HG02973 (cell line): ENCODE measurements around the gene ITGAE.

ENCODE experiments used
- ATAC-seq: cut with Tn5 transposase; IDR thresholded peaks from one replicate; pipeline ENCODE4 v1.9.1; 2021; ENCODE audit warnings: moderate library complexity; ENCODE audit not compliant: unreplicated experiment

Gene ITGAE

GRCh38 chr17:3762922-3763776, 37.8 kb downstream of the ITGAE start:
- ATAC-seq = peak; percentile 56

- no peak for ATAC-seq
Observed at GRCh38 chr17:3761918-3762380, 39.0 kb downstream of the ITGAE start.

- ATAC-seq = no peak
Observed at GRCh38 chr17:3761036-3761917, 39.7 kb downstream of the ITGAE start.

GRCh38 chr17:3759597-3760216, 41.3 kb downstream of the ITGAE start:
- ATAC-seq = no peak

GRCh38 chr17:3755335-3756030, 45.5 kb downstream of the ITGAE start:
- ATAC-seq = no peak

- no peak for ATAC-seq
Observed at GRCh38 chr17:3754458-3755334, 46.3 kb downstream of the ITGAE start.

- no peak for ATAC-seq
Observed at GRCh38 chr17:3754066-3754457, 46.9 kb downstream of the ITGAE start.

GRCh38 chr17:3753624-3754023, 47.4 kb downstream of the ITGAE start:
- ATAC-seq = no peak

GRCh38 chr17:3751836-3752235, 49.2 kb downstream of the ITGAE start:
- no peak for ATAC-seq

GRCh38 chr17:3750926-3751325, 50.1 kb downstream of the ITGAE start:
- ATAC-seq = no peak

- no peak for ATAC-seq
Observed at GRCh38 chr17:3750296-3750695, 50.7 kb downstream of the ITGAE start.

- ATAC-seq = no peak
Observed at GRCh38 chr17:3748576-3748975, 52.4 kb downstream of the ITGAE start.

GRCh38 chr17:3747805-3748204, 53.2 kb downstream of the ITGAE start:
- ATAC-seq = no peak

- ATAC-seq = no peak
Observed at GRCh38 chr17:3745071-3745470, 55.9 kb downstream of the ITGAE start.

GRCh38 chr17:3744014-3744413, 57.0 kb downstream of the ITGAE start:
- ATAC-seq = no peak

- no peak for ATAC-seq
Observed at GRCh38 chr17:3740611-3741073, 60.3 kb downstream of the ITGAE start.

GRCh38 chr17:3739422-3740124, 61.4 kb downstream of the ITGAE start:
- no peak for ATAC-seq

GRCh38 chr17:3738562-3739295, 62.3 kb downstream of the ITGAE start:
- no peak for ATAC-seq
